ENCODE results near the gene MTM1. TPM values are rescaled to one million over a fixed set of nuclear protein-coding genes. Genes with fewer than 3 reads are reported as not detected.

MTM1 gene
- total RNA-seq, 1 experiment from 2014 or later, result 6.4 TPM

GRCh38 chrX:150696866-150697265 is 128.4 kb downstream of the MTM1 start:
- Histone ChIP-seq H4K5ac (ENCODE audit: insufficient read length, low read depth, low read length) (no peak overlapping the region), H3K9ac (ENCODE audit: extremely low read depth, insufficient read length, low read length) (no peak overlapping the region), H3K79me2 (ENCODE audit: insufficient read depth, low read length) (no peaks in the 10 kb centered on the region; the same call in 1 of the 2 replicates), H3K23ac (ENCODE audit: insufficient read length, low read depth, low read length) (no peak overlapping the region), H3K18ac (ENCODE audit: insufficient read length, low read depth, low read length) (no peak overlapping the region), H3K56ac (ENCODE audit: insufficient read length, low read depth, low read length) (no peak overlapping the region), H2BK20ac (ENCODE audit: low read depth, low read length, poor library complexity, severe bottlenecking) (no peak overlapping the region), H3K23me2 (ENCODE audit: insufficient read length, low read depth, low read length, poor library complexity, severe bottlenecking) (peaks cover 9% of the 10 kb centered on the region), H3K9me3 (ENCODE audit: control insufficient read depth, low read depth, low read length) (no peaks in the 10 kb centered on the region), H2BK5ac (ENCODE audit: insufficient read length, low read length) (no peak overlapping the region), H3K79me1 (ENCODE audit: insufficient read depth, low read depth, low read length, poor library complexity, severe bottlenecking) (no peaks in the 10 kb centered on the region), H2BK12ac (ENCODE audit: insufficient read length, low read depth, low read length) (no peak overlapping the region), H2BK15ac (ENCODE audit: low read depth, low read length) (no peak overlapping the region), H2AFZ (ENCODE audit: low read length) (no peak overlapping the region), H3K4me2 (ENCODE audit: insufficient read depth, insufficient read length, low read length) (no peak overlapping the region), H3K27me3 (ENCODE audit: insufficient read depth, low read length) (no peaks in the 10 kb centered on the region), H4K20me1 (ENCODE audit: control insufficient read depth, insufficient read depth, insufficient read length) (no peaks in the 10 kb centered on the region), H2AK5ac (ENCODE audit: insufficient read length, low read length) (no peak overlapping the region), H3T11ph (ENCODE audit: low read length) (no peak overlapping the region), H2BK120ac (ENCODE audit: low read depth, low read length, poor library complexity, severe bottlenecking) (no peak overlapping the region), H3K14ac (ENCODE audit: insufficient read depth, low read length) (no peak overlapping the region), H3K27ac (ENCODE audit: insufficient read length, low read depth, low read length) (no peak overlapping the region), H4K91ac (ENCODE audit: insufficient read length, low read depth, low read length) (no peak overlapping the region), H3K4me1 (ENCODE audit: insufficient read depth, low read length) (peaks cover 2% of the 10 kb centered on the region; the same call in 1 of the 2 replicates), H4K8ac (replicated peaks; ENCODE audit: insufficient read length, low read depth, low read length) (no peak overlapping the region), H3K4ac (ENCODE audit: low read depth, low read length) (no peak overlapping the region)
- whole genome bisulfite sequencing (ENCODE audit: extremely low coverage, insufficient read length, low lambda C conversion rate), result no CpG with 5 or more reads among the region's 4 CpGs
- TF ChIP-seq CTCF (conservative IDR thresholded peaks at IDR 0.05), result no peak
- Mint-ChIP-seq H3K36me3 (ENCODE audit: insufficient read depth in 1 of 3, low read depth in 3 of 3) (peaks cover 0 to 23% (median 8%) of the 10 kb centered on the region in 3 experiments; a peak in 6 of 7 replicates), H3K27ac (no peak overlapping the region), H3K4me1 (peaks cover 12 to 15% of the 10 kb centered on the region in 2 experiments), H3K4me3 (no peak overlapping the region; a peak in 1 of 5 replicates), H3K27me3 (ENCODE audit: low read depth) (no peaks in the 10 kb centered on the region), H3K9me3 (peaks cover 49 to 57% of the 10 kb centered on the region in 2 experiments)
- DNase-seq, result no peak

All from H9 (cell line).